K562 (cell line): ENCODE measurements around the gene KCND3. TPM values are rescaled to one million over a fixed set of nuclear protein-coding genes. Genes with fewer than 3 reads are reported as not detected.
A peak's percentile ranks its signal among the peaks of the same experiment; 100 is the strongest.

Experiments
- ATAC-seq: fragments of 200-7000 bp; cut with Tn5 transposase; 3 replicates; pipeline ENCODE4 v1.9.1; 2020; ENCODE audit warnings: moderate library complexity
- BruUV-seq: library from RNA; stranded (reverse); fragments of 400-500 nt; replicated peaks from 2 replicates; lab custom pipeline; 2021; lab: Mats Ljungman, UMichigan
- CTCF ChIA-PET: fragments of 300-600 bp; formaldehyde crosslinking; extraction: SDS; loops from one replicate; lab custom pipeline; 2021; ENCODE audit warnings: low intra/inter-chr PET ratio; lab: Yijun Ruan, JAX
- POLR2A ChIA-PET: fragments of 300-600, 350-650 bp; sonication (Branson Sonifier 250); formaldehyde crosslinking; extraction: SDS; loops from one replicate; lab custom pipeline; 2021; ENCODE audit warnings: antibody characterized with exemption, inconsistent platforms; lab: Yijun Ruan, JAX
- DNase-seq, 4 experiments: peaks; one replicate each; pipeline versions ENCODE4 v3.0.0 to v3.0.0-alpha.2; 2011 to 2018; ENCODE audit warnings: low spot score in 3 of 4, mixed read lengths in 3 of 4; ENCODE audit errors: extremely low read depth in 1 of 4
- FAIRE-seq: peaks from 2 replicates; lab custom pipeline; 2011; peaks lifted over from hg19 to GRCh38; lab: Jason Lieb, UNC
- H2AFZ ChIP-seq: 2 replicates; pipeline ENCODE4 v1.6.0; 2011; ENCODE audit warnings: low read depth, low read length, control low read depth, inconsistent platforms
- H3K27ac ChIP-seq: fragments of 200-600 bp; 3 replicates; pipeline ENCODE4 v1.8.0; 2011; ENCODE audit warnings: low read depth, mild to moderate bottlenecking, control low read depth, inconsistent platforms, low read length, moderate library complexity, mixed read lengths; ENCODE audit errors: extremely low read depth
- H3K27me3 ChIP-seq, 2 experiments: fragments of 300-600 bp in 1 of 2; 2 replicates in 1 of 2; 3 replicates in 1 of 2; pipeline versions ENCODE4 v1.6.0 to v1.8.0; 2011; ENCODE audit warnings: inconsistent platforms in 2 of 2, low read length in 2 of 2, mild to moderate bottlenecking in 1 of 2, mixed read lengths in 1 of 2, moderate library complexity in 1 of 2; ENCODE audit not compliant: control insufficient read depth in 2 of 2, insufficient read depth in 2 of 2
- H3K36me3 ChIP-seq: fragments of 300-600 bp; 3 replicates; pipeline ENCODE4 v1.8.0; 2011; ENCODE audit warnings: mild to moderate bottlenecking, low read length, inconsistent platforms; ENCODE audit not compliant: control insufficient read depth, insufficient read depth
- H3K4me1 ChIP-seq, 2 experiments: fragments of 200-600 bp in 1 of 2; replicated peaks in 1 of 2; 2 replicates in 1 of 2; 3 replicates in 1 of 2; pipeline versions ENCODE4 v1.5.1 to v1.8.0; 2011; ENCODE audit warnings: inconsistent platforms in 2 of 2, low read length in 2 of 2, mild to moderate bottlenecking in 1 of 2, mixed read lengths in 1 of 2, moderate library complexity in 1 of 2; ENCODE audit not compliant: control insufficient read depth in 2 of 2, insufficient read depth in 2 of 2
- H3K4me2 ChIP-seq: 2 replicates; pipeline ENCODE4 v1.6.1; 2011; ENCODE audit warnings: low read length, control low read depth, inconsistent platforms, mixed read lengths; ENCODE audit not compliant: insufficient read depth
- H3K4me3 ChIP-seq: fragments of 200-600 bp; sonication (generic), shearing (Covaris generic); 2 replicates; pipeline ENCODE4 v1.5.1; 2016; ENCODE audit warnings: control low read depth, inconsistent platforms
- H3K79me2 ChIP-seq: fragments of 200-600 bp; 3 replicates; pipeline ENCODE4 v1.8.0; 2011; ENCODE audit warnings: low read length, inconsistent platforms; ENCODE audit not compliant: control insufficient read depth, insufficient read depth
- H3K9ac ChIP-seq, 2 experiments: 2 replicates each; pipeline versions ENCODE4 v1.6.0 to v1.6.1; 2011; ENCODE audit warnings: low read depth in 2 of 2, low read length in 2 of 2, control low read depth in 1 of 2, inconsistent platforms in 1 of 2, mild to moderate bottlenecking in 1 of 2, mixed read lengths in 1 of 2; ENCODE audit not compliant: insufficient read depth in 1 of 2
- H3K9me1 ChIP-seq: one replicate; pipeline ENCODE4 v1.6.0; 2011; ENCODE audit warnings: inconsistent platforms, mild to moderate bottlenecking, low read length, moderate library complexity; ENCODE audit not compliant: control insufficient read depth, insufficient read depth
- H3K9me3 ChIP-seq: replicated peaks from 2 replicates; pipeline ENCODE4 v1.5.1; 2011; ENCODE audit warnings: low read depth, low read length, inconsistent platforms; ENCODE audit not compliant: control insufficient read depth, insufficient read depth
- H4K20me1 ChIP-seq: replicated peaks from 2 replicates; pipeline ENCODE4 v1.6.1; 2011; ENCODE audit warnings: low read length, inconsistent platforms, mixed read lengths; ENCODE audit not compliant: control insufficient read depth, insufficient read depth
- CC2D1A ChIP-seq: fragments of 450-650 bp; IDR thresholded peaks from 2 replicates; pipeline ENCODE4 v1.6.1; 2017; ENCODE audit warnings: mild to moderate bottlenecking
- IFI16 ChIP-seq: fragments of 250-450 bp; sonication (Bioruptor Pico); IDR thresholded peaks from 2 replicates; pipeline ENCODE4 v2.1.2; 2022; ENCODE audit warnings: mild to moderate bottlenecking, inconsistent platforms
- NFATC3 ChIP-seq: fragments of 450-650 bp; IDR thresholded peaks from 2 replicates; pipeline ENCODE4 v1.6.1; 2017; ENCODE audit warnings: mild to moderate bottlenecking
- NONO ChIP-seq, 2 experiments: fragments of 200-400 bp in 1 of 2; fragments of 450-650 bp in 1 of 2; formaldehyde crosslinking in 1 of 2; IDR thresholded peaks; 2 replicates each; pipeline ENCODE4 v1.6.1; 2017; ENCODE audit warnings: low read depth in 2 of 2, mild to moderate bottlenecking in 2 of 2, moderate library complexity in 2 of 2, low read length in 1 of 2
- ZNF263 ChIP-seq: sonication (generic); formaldehyde crosslinking; IDR thresholded peaks from 2 replicates; pipeline ENCODE4 v1.8.0; 2022; ENCODE audit warnings: mild to moderate bottlenecking, missing genetic modification reagents, borderline replicate concordance
- WGBS: fragments of 100-300 bp; shearing (Covaris generic); methylation state at CpG from one replicate; pipeline ENCODE4 v1.1.6; 2016; ENCODE audit warnings: low coverage, mixed read lengths; ENCODE audit not compliant: insufficient coverage; ENCODE audit errors: missing lambda C conversion rate; 5-methylcytosine and 5-hydroxymethylcytosine counted together
- in situ Hi-C: fragments of 300-500 bp; cut with MboI; formaldehyde crosslinking; loops from 4 replicates; pipeline ENCODE4 v1.15.0; 2018; ENCODE audit warnings: inconsistent platforms, mixed read lengths
- intact Hi-C: fragments of 100-400 bp; cut with micrococcal nuclease; formaldehyde crosslinking; loops from 2 replicates; pipeline ENCODE4 v1.14.2; 2022
- polyA plus RNA-seq, 8 experiments: library from polyadenylated mRNA; depleted of rRNA in 4 of 8; stranded (reverse) in 5 of 8; unstranded in 3 of 8; fragments of >200 nt; fragmentation: Nextera tagmentation in 2 of 8; fragmentation: Illumina TruSeq in 1 of 8; extraction: Ambion mirVana in 2 of 8; extraction: Trizol in 1 of 8; gene quantifications; 2 replicates each; pipeline versions ENCODE4 v1.2.1 to v1.2.3, GENCODE V29; 2011 to 2014; ENCODE audit warnings: inconsistent platforms in 1 of 8, missing spikeins in 1 of 8
- total RNA-seq, 7 experiments: library from RNA; depleted of rRNA in 6 of 7; stranded (reverse); fragments of >200 nt in 6 of 7; fragmentation: Illumina TruSeq in 2 of 7; extraction: Trizol in 2 of 7; gene quantifications; 2 replicates each; pipeline versions ENCODE4 v1.2.1 to v1.2.3, GENCODE V29; 2011 to 2021; ENCODE audit warnings: low replicate concordance in 1 of 7

Gene KCND3
- total and polyA plus RNA-seq, 9 of the 15 experiments (the other 6 are each of a cell fraction or from before 2014, with no cell fraction given): not detected

DNA sequence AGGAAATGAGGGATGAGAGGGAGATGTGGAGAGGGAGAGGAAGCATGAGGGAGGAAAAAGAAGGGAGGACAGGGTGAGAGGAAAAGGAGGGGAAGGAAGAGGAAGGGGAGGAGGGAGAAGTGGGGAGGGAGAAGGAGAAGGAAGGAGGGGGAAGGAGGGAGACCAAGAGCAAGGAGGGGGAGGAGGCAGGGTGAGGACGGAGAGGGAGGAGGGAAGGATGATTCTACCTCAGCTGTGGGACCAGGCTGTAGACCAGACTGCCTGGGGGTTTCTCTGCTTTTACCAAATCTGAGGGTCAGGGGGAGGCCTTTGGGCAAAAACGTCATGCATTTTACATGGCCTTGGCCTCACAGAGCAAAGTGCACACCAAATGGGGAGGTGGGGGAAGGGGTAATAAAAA lies 94.5 kb downstream of the KCND3 start:
- Histone ChIP-seq H3K27ac (no peak overlapping the region), H3K27me3 (peaks cover 2 to 38% of the 10 kb centered on the region in 2 experiments; a peak in 3 of 5 replicates)
- TF ChIP-seq NFATC3 (no peak), ZNF263 (CRISPR knock-in tag) (peak; percentile 76; the same call in 1 of the 2 replicates), CC2D1A (no peak)
- TF ChIP-seq, all 486 proteins: peak for 1
- no peaks in the 10 kb centered on the region for H3K36me3 ChIP-seq
- H3K79me2 ChIP-seq: no peaks in the 10 kb centered on the region
- no peaks in the 10 kb centered on the region for H3K9me1 ChIP-seq
- ChIA-PET POLR2A (interaction anchor here (1.2 kb wide), 1 partner anchor 12 kb away, joined by 4 read pairs; no protein-coding TSS in a partner anchor), CTCF (no interaction called here)
- no peak for ATAC-seq
- no peak overlapping the region for H2AFZ ChIP-seq
- H3K4me2 ChIP-seq: no peak overlapping the region
- no peak for FAIRE-seq
- H3K4me1 ChIP-seq: 0 out of 5 replicates have a peak, but pooled peaks cover 0 to 3% of the 10 kb centered on the region in 2 experiments
- in situ Hi-C loops (no loop called here), intact Hi-C loops (no loop called here)
- H3K9ac ChIP-seq: no peak overlapping the region
- BruUV-seq: no TSS peak
- no peak overlapping the region for H3K4me3 ChIP-seq
- DNase-seq: no peak
- 0% methylated on average over 1 of the region's 2 CpGs for WGBS
- H4K20me1 ChIP-seq: no peaks in the 10 kb centered on the region
- H3K9me3 ChIP-seq: no peaks in the 10 kb centered on the region

DNA sequence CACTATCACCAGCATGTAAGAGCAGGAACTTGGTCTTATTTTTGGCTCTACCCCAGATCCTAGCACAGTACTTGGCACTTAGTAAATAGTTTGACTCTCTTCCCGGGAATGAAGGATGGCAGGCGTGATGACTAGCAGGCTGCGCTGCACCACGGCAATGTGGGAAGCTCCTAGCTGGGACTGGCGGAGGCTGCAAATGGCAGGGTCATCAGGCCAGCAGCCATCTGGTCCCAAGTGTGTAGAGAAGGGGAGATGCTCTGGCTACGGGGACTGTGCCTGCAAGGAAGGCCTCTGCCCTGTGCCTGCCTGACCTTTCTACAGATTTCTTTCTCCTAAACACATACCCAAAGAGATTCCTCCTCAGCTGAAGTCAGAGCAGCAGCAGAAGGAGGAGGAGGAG lies 95.0 kb downstream of the KCND3 start:
- 0 out of 5 replicates have a peak, but pooled peaks cover 0 to 3% of the 10 kb centered on the region in 2 experiments for H3K4me1 ChIP-seq
- BruUV-seq: no TSS peak
- ATAC-seq (no peak), FAIRE-seq (no peak), DNase-seq (no peak)
- H3K79me2 ChIP-seq: no peaks in the 10 kb centered on the region
- no peak overlapping the region for H3K9ac ChIP-seq
- ChIA-PET CTCF (no interaction called here), POLR2A (no interaction called here)
- TF ChIP-seq NONO (IDR thresholded peaks at IDR 0.05; ENCODE audit: low read depth in 2 of 2, low read length in 1 of 2): no peak
- no peak for TF ChIP-seq IFI16
- in situ Hi-C loops: no loop called here
- no peaks in the 10 kb centered on the region for H3K36me3 ChIP-seq
- no peak overlapping the region for H2AFZ ChIP-seq
- H3K9me1 ChIP-seq: no peaks in the 10 kb centered on the region
- no peaks in the 10 kb centered on the region for H4K20me1 ChIP-seq
- H3K27ac ChIP-seq: no peak overlapping the region
- intact Hi-C loops: no loop called here
- H3K27me3 ChIP-seq: peaks cover 2 to 34% of the 10 kb centered on the region in 2 experiments; a peak in 3 of 5 replicates
- H3K4me3 ChIP-seq: no peak overlapping the region
- no peak overlapping the region for H3K4me2 ChIP-seq
- H3K9me3 ChIP-seq: no peaks in the 10 kb centered on the region
- 1% methylated on average over 6 of the region's 6 CpGs for WGBS
